Activated CD4-positive, alpha-beta T cell treated with anti-CD3 and anti-CD28 coated beads for 4 hours (primary cell): ENCODE measurements around the gene DCLRE1B.

ENCODE experiments used
- DNase-seq, 2 donors: peaks; one replicate each; pipeline ENCODE4 v3.0.0-alpha.2; 2020

DCLRE1B gene

DNA sequence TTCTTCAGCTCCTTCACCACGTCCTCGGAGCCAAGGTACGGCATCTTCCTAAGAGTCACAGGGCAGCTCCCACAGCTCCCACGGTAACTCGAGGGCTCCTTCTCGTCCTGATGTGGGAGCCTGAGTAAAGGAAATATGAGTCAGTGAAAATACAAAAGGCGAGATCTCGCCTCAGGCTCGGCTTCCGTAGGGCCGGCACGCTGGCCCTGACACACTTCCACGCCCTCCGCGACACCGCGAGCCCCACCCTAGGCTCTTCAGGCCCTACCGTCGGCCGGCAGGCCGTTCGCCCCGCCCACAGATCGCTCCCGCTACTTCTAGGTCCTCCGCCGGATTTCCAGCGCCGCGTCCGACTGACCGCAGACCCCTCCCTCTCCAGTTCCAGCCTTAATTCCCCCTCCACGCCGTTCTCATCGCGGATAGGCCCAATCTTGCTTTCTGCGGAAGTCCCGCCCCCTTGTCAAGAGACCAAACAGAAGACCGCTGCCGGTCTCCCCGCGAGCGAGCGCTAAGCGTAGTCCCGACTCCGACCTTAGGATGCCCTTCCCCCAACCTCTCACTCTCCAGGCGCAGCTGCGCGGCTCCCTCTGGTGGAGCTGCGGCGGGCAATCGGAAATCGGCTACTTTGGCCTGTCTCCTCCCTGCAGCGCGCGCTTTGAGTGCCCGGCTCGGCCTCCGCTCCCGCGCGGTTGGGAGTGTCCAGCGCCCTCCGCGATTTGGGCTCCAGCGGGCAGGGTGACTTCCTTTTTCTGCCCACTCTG, at the start of gene DCLRE1B, which contains the start of gene AP4B1:
TSS of gene DCLRE1B (plus strand) at position 653 of the 761 bp plus-strand sequence. CDS start 261 bp downstream, outside the sequence.
TSS of gene AP4B1 (minus strand) at position 126 of the 761 bp plus-strand sequence. CDS start at position 44, 82 bp downstream.
- DNase-seq = peak; percentile 96 to 97

DNA sequence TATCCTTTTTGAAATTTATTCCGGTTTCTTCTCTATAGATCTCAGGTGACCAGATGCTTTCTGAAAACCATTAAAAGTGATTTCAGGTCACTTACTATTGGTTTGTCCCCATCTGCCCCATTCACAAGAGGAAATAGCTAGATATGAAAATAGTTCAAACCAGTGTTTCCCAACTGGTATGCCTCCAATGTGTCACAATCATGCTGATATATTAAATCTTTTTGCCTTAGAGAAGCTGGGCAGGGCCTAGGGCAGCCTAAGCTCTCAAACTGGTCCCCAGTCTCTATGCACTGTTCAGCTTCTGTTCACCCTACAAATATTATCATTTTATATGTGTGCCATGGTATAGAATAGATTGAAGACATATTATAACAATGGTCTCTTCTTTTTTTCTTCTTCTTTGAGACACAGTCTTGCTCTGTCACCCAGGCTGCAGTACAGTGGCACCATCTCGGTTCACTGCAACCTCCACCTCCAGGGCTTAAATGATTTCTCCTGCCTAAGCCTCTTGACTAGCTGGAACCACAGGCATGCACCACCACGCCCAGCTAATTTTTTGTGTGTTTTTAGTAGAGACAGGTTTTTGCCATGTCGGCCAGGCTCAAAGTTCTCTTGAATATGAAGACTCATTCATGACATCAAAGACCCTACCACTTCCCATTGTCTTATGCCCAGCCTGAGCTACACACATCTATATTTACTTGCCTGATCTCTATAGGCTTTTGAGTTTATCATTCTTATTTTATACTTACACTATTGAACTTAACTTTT, 49.3 kb upstream of the DCLRE1B start:
- DNase-seq = no peak

DNA sequence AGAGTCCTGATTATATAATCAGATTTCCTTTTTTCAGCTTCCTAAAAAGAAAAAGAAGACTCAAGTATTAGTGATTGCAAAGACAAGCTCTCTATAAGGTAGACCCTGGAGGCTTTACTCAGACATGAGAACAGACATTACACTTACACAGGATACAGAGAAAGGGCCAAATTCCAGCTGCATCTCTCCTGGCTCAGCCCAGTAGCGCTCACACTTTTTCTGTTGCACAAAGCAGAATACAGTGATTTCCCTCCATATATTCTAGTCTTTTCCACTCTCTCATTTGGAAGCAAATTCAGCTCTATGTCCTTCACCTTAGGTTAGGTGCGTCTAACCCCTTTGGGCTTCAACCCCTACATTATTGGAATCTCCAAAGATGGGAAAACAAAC, 48.7 kb upstream of the DCLRE1B start:
- DNase-seq = no peak

DNA sequence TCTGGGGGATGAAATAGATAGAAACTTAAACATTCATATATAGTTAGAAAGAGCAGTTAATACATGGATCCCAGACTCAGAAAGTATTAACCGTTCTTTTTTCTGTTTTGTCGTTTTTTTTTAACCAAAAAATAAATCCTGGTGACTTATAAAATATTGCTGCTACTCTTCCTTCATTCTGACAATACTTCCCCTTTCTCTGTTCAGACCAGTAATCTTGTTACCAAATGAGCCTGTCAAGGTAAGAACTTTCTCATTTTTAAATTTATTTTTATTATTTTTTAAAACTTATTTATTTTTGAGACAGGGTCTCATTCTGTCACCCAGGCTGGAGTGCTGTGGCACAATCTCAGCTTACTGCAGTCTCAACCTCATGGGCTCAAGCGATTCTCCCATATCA, 47.4 kb upstream of the DCLRE1B start:
- no peak for DNase-seq

DNA sequence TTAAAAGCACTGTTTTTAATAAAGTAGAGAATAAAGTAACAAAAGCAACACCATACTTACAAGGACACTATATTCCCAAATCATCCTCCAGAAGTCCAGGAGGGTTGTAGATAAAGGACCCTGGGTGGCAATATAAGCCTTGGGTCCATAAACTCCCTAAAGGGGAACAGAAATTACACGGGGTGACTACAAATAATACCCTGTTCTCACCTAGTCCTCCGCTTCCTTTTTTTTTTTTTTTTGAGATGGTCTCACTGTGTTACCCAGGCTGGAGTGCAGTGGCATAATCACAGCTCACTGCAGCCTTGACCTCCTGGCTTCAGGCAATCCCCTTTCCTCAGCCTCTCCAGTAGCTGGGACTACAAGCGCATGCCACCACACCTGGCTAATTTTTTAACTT, 46.7 kb upstream of the DCLRE1B start:
- no peak for DNase-seq

DNA sequence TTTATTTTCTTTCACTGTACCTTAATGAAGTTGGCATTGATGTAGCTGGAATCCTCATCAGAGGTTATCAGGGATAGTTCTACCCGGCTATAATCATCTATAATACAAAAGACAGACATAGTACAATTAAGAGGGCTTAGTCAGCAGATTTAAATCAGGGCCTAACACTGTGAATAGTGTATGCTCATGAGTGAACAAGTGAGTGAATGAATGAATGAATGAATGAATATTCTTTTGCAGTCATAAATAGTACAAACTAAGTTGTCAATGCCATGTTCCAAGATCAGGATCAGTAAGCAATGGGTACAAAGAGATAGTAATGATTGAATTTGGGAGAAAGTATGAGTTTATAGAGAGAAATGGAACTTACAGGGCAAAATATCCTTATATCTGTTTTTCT, 46.1 kb upstream of the DCLRE1B start:
- no peak for DNase-seq

DNA sequence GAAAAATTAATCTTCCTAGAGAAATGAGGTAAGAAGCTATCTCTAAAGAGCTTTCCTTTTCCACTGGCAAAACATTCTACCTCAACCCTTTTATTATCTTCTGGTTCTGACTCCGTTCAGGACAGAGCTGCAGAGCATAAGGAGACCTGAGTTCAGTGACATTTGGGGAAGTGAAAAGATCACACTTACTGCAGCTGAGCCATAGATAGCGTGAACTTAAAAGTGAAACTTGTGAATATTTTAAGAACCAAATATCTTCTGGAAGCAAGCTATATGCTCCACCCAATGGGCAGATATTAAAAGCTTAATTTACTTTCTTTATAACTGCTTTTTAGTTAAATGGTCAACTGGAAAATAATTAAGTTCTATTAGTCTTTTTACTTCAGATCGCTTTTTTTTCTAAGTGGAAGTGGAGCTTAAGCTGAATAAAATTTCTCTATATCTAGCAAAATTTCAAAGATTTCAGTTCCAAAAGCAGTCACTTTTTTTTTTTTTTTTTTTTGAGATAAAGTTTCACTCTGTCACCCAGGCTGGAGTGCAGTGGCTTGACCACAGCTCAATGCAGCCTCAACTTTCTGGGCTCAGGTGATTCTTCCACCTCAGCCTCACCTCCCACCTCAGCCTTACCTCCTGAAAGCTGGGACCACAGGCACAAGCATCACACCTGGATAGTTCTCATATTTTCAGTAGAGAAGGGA, 45.5 kb upstream of the DCLRE1B start:
- no peak for DNase-seq

DNA sequence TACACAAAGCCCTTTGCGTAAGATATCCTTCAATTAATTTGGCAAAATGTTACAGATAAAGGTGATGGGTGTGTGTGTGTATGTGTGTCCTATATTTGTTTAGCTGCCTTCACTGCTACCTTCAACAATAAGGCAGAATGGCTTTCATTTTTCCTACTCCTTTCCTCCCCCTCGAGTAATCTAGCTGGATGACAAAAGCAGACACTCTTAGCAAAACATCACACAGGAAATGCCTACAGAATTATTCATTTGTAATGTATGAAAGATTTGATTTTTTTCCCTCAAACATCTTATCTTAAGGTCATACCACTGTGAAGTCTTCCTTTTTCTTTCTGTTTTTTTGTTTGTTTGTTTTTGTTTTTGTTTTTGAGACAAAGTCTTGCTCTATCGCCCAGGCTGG, 44.2 kb upstream of the DCLRE1B start:
- DNase-seq = no peak

DNA sequence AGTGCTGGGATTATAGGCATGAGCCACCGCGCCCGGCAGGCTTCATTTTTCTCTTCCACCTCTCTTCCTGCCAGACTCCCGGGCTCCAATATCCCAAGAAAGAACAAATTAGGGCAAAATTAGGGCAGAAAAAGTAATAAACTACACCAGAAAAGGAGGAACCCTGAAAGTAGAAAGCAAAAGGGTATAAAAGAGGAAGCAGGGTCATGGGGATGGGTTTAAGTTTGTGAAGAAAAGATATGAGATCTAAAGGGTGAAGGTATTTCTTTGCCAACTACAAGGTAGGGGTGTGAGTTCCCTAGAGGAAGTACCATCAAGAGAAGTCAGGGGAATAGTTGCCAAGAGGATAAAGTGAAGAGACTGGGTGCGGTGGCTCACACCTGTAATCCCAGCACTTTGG, 43.5 kb upstream of the DCLRE1B start:
- no peak for DNase-seq

DNA sequence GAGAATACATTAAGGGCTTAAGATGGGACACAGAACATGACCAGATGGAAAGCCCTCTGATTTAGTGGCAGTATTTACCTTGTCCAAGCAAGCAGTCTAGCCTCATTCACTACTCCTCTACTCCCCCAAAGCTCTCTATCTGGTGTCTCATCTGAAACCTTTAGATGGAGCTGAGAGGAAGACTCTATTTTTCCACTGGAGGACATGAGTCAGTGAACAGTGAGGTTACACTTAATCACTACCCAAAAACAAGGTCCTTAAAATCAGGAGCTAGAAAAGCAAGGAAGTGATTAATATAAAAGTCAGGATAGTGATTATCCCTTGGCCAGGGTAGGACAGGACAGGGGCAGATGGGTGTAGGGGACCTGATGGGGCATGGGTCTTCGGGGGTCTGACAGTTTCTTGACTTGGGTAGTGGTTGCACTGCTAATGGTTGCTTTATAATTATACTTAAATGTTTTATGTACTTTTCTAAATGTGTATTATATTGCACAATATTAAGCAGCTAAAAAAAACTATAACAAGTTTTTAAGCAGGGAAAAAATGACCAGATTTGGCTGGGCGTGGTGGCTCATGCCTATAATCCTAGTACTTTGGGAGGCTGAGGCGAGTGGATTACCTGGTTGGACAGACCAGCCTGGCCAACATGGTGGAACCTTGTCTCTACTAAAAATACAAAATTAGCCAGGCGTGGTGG, 36.6 kb upstream of the DCLRE1B start:
- DNase-seq = peak in 1 of 2 donors; percentile 33

DNA sequence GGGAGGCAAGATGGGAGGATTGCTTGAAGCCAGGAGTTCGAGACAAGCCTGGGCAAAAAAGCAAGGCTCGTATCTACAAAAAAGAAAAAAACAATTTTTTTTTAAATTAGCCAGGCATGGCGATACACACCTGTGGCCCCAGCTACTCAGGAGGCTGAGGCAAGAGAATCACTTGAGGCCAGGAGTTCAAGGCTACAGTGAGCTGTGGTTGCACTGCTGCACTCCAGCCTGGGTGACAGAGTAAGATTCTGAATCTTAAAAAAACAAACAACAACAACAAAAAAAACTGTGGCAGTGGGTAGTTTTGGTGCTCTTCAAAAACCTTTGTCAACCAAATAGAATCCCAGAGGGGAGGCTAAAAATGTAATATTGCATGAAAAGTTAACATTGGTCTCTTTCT, 34.3 kb upstream of the DCLRE1B start:
- no peak for DNase-seq

DNA sequence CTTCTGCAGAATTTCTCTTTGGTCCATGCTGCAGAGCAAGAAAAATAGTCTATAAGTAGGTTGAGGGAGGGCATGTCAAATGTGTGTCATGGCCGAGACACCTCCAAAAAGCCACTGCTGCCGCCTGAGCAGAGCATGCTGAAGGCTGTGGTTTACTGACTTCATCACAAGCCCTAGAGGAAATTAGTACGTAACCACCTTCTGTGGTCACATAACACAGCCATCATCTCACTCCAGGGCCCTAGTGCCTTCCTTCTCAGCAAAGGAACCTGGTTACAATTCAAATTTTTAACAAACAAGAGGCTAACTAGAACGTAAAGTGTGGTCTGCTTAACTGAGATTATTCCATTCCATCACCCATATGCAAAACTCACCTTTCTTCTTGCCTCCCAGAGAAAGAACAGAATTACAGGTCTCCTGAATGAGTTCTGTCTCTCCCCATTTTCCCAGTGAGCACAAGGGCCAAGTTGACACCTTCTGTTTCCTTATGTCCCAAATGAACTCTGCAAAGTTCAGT, 33.5 kb upstream of the DCLRE1B start, which contains the start of gene PTPN22:
TSS of gene PTPN22 (minus strand) at position 116 of the 517 bp plus-strand sequence.
- peak; percentile 79 to 81 for DNase-seq

DNA sequence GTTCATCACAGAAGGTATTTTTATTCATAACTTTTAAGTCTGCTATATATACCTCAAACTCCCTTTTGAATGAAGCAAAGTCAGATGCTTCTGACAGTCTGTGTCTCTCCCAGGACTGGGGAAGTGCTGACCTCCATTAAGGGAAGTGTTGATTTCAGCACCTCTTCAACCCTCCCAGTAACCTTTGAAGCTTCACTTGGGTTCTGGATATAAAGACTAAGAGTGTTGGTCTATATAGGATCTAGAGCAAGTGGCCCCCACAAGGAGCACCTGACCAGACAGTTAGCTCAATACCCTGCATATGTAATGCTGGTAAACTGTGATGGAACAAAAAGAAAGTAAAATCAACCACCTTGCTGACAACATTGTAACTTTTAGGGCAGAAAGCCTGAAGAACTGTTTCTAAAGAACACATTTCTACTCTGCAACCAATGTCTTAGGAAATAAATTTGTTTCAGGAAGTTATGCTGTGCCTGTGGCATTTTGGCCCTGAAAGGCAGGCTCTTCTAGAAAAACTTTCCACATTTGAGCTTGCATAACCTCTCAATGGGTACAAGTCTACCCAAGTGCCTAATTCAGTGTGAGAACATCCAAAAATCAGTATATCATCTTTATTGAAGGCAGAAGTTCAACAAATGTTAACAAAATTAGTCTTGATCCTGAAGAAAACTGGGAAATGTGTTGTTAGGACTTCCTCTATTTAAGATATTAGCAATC, 32.7 kb upstream of the DCLRE1B start:
- no peak for DNase-seq

DNA sequence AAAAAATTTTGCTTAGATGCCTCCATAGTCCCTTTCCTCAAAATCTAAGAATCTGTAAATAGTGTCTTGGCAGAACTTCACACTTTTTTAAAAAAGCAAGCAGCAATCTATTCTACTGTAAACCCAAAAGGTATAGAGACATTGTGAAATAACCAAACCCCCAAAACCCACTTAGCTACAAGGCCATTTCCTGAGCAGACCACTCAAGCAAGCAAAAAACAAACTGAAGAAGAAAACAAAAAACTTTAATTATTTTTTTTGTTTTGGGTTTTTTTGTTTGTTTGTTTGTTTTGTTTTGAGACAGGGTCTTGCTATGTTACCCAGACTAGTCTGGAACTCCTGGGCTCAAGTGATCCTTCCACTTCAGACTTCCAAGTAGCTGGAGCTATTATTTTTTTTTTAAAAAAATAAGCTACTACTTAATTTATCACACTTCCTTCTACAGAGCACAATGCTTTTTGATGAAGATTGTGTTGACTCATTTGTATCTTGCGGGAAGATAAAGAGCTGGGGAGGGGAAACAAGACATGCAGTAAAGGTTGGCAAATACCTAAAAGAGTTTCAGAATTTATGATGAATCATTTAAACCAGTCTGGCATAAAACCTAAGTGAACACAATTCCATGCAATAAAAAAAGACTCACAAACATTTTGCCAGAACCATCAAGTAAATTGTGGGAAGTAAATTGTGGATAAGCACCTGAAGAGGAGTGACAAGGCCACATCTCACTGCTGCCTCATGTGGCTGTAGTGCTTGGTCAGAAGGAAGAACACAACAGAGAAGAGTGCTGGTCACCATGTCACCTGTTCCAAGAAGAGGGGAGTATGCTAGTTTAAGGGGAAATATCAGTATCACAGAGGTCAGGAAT, 30.9 kb upstream of the DCLRE1B start:
- peak in 1 of 2 donors; percentile 21 for DNase-seq

DNA sequence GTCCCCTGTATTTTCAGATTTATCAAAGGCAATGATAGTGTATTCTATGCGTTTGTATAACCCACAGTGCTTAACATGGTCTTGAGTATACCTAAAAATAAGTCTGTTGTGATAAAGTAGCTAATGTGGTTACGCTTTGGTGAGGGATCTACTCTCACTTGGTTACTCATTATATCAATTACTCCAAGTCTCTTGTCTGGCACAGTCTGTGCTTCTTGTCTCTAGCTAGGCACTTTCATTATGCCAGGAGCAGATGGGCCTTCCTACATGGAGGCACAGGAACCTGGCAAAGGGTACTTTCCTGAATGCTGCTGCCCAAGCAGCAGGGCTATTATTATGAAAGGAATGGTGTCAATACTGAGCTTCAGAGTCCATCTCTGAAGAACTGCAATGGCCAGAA, 29.4 kb upstream of the DCLRE1B start:
- DNase-seq = no peak

DNA sequence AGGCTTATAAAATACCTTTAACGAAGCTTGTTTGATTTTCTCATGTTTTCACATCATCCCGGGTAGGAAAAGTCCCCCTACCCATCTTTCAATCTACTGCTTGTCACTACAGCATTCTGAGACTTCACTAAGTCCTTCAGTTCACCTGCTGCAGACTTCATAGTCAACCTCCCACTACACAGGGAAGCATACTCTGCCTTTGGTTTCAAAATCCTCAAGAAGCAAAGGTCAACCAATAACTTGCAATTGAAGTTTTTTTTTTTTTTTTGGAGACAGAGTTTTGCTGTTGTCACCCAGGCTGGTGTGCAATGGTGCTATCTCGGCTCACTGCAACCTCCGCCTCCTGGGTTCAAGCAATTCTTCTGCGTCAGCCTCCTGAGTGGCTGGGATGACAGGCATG, 28.9 kb upstream of the DCLRE1B start:
- no peak for DNase-seq

DNA sequence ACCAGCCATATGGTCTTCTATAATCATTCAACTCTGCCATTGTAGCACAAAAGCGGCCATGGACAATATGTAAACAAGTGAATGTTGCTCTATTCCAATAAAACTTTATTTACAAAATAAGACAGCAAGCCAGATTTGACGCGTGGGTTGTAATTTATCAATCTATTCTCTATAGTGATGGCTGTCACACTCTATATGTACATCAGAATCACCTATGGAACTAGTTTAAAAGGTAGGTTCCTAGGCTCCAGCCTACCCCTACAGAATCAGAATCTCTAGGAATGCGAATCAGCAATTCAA, 25.4 kb upstream of the DCLRE1B start:
- no peak for DNase-seq

DNA sequence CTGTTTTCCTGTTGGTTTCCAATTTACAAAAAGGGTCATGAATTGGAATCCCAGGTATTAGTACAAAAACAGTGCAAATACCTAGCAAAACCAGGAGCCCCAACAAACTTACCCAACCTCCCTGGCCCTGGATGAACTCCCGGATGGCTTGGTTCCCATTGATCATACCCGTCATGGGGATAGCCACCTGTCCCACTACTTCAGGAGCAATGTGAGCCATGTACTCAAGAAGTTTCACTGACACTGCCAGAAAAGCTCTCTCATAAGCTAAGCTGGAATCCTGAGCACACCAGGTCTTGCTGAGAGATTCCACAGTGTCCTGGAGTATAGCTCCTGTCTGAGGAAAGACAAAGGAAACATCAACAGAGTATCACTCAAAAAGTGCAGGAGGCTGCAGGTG, 23.5 kb upstream of the DCLRE1B start:
- DNase-seq = no peak

DNA sequence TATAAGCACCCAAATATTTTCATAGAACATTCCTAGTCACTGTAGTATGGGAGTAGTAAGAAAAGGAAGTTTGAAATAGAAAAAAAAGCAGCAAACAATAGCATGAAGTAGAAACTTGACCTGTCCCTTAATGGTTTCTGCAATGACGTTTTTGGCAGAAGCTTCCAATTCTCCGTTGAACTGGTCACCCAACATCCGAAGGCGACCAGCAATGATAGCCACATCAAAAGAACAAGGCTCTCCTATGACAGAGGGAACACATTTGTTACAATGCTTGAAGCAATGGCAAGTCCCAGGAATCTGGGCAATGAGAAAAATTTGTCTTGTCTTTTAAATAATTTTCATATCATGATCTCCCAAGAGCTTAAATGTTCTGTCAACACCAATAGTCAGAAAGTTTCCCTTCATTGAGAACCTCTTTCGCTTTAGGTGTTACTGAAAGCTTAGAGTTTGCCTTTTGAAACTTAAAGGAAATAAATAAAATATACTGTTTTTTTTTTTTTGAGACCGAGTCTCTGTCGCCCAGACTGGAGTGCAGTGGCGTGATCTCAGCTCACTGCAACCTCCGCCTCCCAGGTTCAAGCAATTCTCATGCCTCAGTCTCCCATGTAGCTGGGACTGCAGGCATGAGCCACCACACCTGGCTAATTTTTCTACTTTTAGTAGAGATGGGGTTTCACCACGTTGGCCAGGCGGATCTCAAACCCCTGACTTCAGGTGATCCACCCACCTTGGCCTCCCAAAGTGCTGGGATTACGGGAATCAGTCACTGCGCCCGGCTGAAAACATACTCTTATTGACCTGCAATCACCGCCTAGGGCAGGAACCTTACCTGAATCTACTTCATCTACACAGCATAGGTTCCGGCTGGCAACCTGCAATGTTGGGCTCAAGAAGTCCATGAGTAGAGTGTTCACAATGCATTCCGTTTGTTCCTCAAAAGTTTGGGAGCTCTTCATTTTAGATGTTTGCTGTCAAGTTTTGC, 18.4 kb upstream of the DCLRE1B start:
- DNase-seq = no peak
